H1 (cell line): ENCODE results near the gene STK32A. TPM values are rescaled to one million over a fixed set of nuclear protein-coding genes. Genes with fewer than 3 reads are reported as not detected.

Source experiments
- CTCF ChIA-PET: fragments of 300-600 bp; sonication (Branson Sonifier 250); formaldehyde crosslinking; loops from one replicate; lab custom pipeline; 2021; ENCODE audit not compliant: partially characterized antibody; lab: Charles Lee
- POLR2A ChIA-PET: fragments of 300-600 bp; sonication (Branson Sonifier 250); formaldehyde crosslinking; loops from one replicate; lab custom pipeline; 2021; ENCODE audit warnings: inconsistent platforms; ENCODE audit not compliant: partially characterized antibody; lab: Charles Lee
- DNase-seq, 2 experiments: peaks; one replicate each; pipeline versions ENCODE4 v3.0.0 to v3.0.0-alpha.2; 2010 to 2022; ENCODE audit warnings: low spot score in 2 of 2, low read depth in 1 of 2, mixed read lengths in 1 of 2
- FAIRE-seq: peaks from 2 replicates; lab custom pipeline; 2011; peaks lifted over from hg19 to GRCh38; lab: Jason Lieb, UNC
- H2AFZ ChIP-seq: 2 replicates; pipeline ENCODE4 v1.8.1; 2012; ENCODE audit warnings: low read length, inconsistent platforms
- H2AK5ac ChIP-seq: 2 replicates; pipeline ENCODE4 v1.6.1; 2013; ENCODE audit warnings: low read depth, low read length
- H2BK120ac ChIP-seq: replicated peaks from 2 replicates; pipeline ENCODE3; 2013; ENCODE audit warnings: low read depth, low read length, inconsistent platforms
- H2BK12ac ChIP-seq: 2 replicates; pipeline ENCODE4 v1.6.1; 2013; ENCODE audit warnings: low read depth, low read length
- H2BK15ac ChIP-seq: 2 replicates; pipeline ENCODE4 v1.6.1; 2013; ENCODE audit warnings: low read length
- H2BK20ac ChIP-seq: 2 replicates; pipeline ENCODE4 v1.6.1; 2013; ENCODE audit warnings: low read length
- H2BK5ac ChIP-seq: 2 replicates; pipeline ENCODE4 v1.6.1; 2013; ENCODE audit warnings: low read depth, low read length
- H3K14ac ChIP-seq: 2 replicates; pipeline ENCODE4 v1.6.1; 2013; ENCODE audit warnings: inconsistent platforms; ENCODE audit not compliant: insufficient read length
- H3K18ac ChIP-seq: 2 replicates; pipeline ENCODE4 v1.6.1; 2013; ENCODE audit warnings: low read length; ENCODE audit errors: extremely low read depth
- H3K23ac ChIP-seq: 2 replicates; pipeline ENCODE4 v1.6.1; 2013; ENCODE audit warnings: inconsistent platforms; ENCODE audit not compliant: insufficient read length
- H3K23me2 ChIP-seq: 2 replicates; pipeline ENCODE4 v1.6.1; 2013; ENCODE audit warnings: low read depth, low read length
- H3K27ac ChIP-seq: 2 replicates; pipeline ENCODE4 v1.6.1; 2011; ENCODE audit warnings: low read depth, low read length, inconsistent platforms
- H3K27me3 ChIP-seq, 4 experiments: replicated peaks in 1 of 4; 1 replicate in 1 of 4; 2 replicates in 3 of 4; pipeline versions ENCODE4 v1.6.1 to v1.8.1; 2011 to 2013; ENCODE audit warnings: low read length in 3 of 4, mild to moderate bottlenecking in 3 of 4, inconsistent platforms in 2 of 4, mixed read lengths in 2 of 4, moderate library complexity in 1 of 4; ENCODE audit not compliant: control insufficient read depth in 3 of 4, insufficient read depth in 3 of 4; ENCODE audit errors: extremely low read depth in 1 of 4
- H3K36me3 ChIP-seq, 4 experiments: 2 replicates each; pipeline versions ENCODE4 v1.6.1 to v1.8.1; 2011 to 2013; ENCODE audit warnings: mild to moderate bottlenecking in 4 of 4, low read length in 3 of 4, moderate library complexity in 2 of 4, control low read depth in 1 of 4, inconsistent platforms in 1 of 4; ENCODE audit not compliant: insufficient read depth in 4 of 4, control insufficient read depth in 2 of 4
- H3K4ac ChIP-seq: replicated peaks from 2 replicates; pipeline ENCODE3; 2013; ENCODE audit warnings: low read length, low read depth, mixed read lengths, inconsistent platforms; ENCODE audit not compliant: insufficient read length
- H3K4me1 ChIP-seq, 4 experiments: replicated peaks in 1 of 4; 1 replicate in 1 of 4; 2 replicates in 3 of 4; pipeline versions ENCODE4 v1.6.1 to v1.8.1; 2011 to 2013; ENCODE audit warnings: low read length in 3 of 4, inconsistent platforms in 2 of 4, mixed read lengths in 1 of 4; ENCODE audit not compliant: insufficient read depth in 4 of 4, control insufficient read depth in 3 of 4
- H3K4me2 ChIP-seq, 2 experiments: 2 replicates each; pipeline versions ENCODE4 v1.6.1 to v1.8.1; 2011 to 2013; ENCODE audit warnings: low read depth in 2 of 2, low read length in 2 of 2, control low read depth in 1 of 2, inconsistent platforms in 1 of 2, mild to moderate bottlenecking in 1 of 2; ENCODE audit not compliant: insufficient read depth in 1 of 2
- H3K4me3 ChIP-seq, 4 experiments: fragments of 200-600, 300-600 bp in 1 of 4; sonication (generic), shearing (Covaris generic), sonication (Bioruptor Twin) in 1 of 4; 2 replicates each; pipeline versions ENCODE4 v1.5.1 to v1.8.1; 2011 to 2016; ENCODE audit warnings: low read length in 4 of 4, low read depth in 3 of 4, control low read depth in 2 of 4, inconsistent platforms in 2 of 4, mild to moderate bottlenecking in 2 of 4, mixed read lengths in 1 of 4, moderate library complexity in 1 of 4; ENCODE audit not compliant: insufficient read depth in 2 of 4; ENCODE audit errors: extremely low read depth in 1 of 4
- H3K56ac ChIP-seq: replicated peaks from 2 replicates; pipeline ENCODE3; 2013; ENCODE audit warnings: low read depth, mild to moderate bottlenecking, mixed read lengths, low read length, inconsistent platforms; ENCODE audit not compliant: insufficient read length
- H3K79me1 ChIP-seq: 2 replicates; pipeline ENCODE4 v1.6.1; 2013; ENCODE audit warnings: low read depth, low read length, control low read depth
- H3K79me2 ChIP-seq, 2 experiments: 2 replicates each; pipeline versions ENCODE4 v1.6.1 to v1.8.1; 2012 to 2013; ENCODE audit warnings: low read length in 2 of 2, mild to moderate bottlenecking in 2 of 2, inconsistent platforms in 1 of 2; ENCODE audit not compliant: insufficient read depth in 2 of 2, control insufficient read depth in 1 of 2
- H3K9ac ChIP-seq, 4 experiments: replicated peaks in 1 of 4; 1 replicate in 1 of 4; 2 replicates in 3 of 4; pipeline versions ENCODE4 v1.6.1 to v1.8.1; 2011 to 2013; ENCODE audit warnings: low read depth in 3 of 4, low read length in 3 of 4, control low read depth in 2 of 4, mild to moderate bottlenecking in 2 of 4, moderate library complexity in 2 of 4, inconsistent platforms in 1 of 4; ENCODE audit errors: extremely low read depth in 1 of 4
- H3K9me3 ChIP-seq, 2 experiments: 2 replicates each; pipeline versions ENCODE4 v1.6.1 to v1.8.1; 2012 to 2013; ENCODE audit warnings: mild to moderate bottlenecking in 2 of 2, moderate library complexity in 2 of 2, control low read depth in 1 of 2, inconsistent platforms in 1 of 2, low read depth in 1 of 2, low read length in 1 of 2, mixed read lengths in 1 of 2; ENCODE audit not compliant: insufficient read depth in 2 of 2
- H4K20me1 ChIP-seq, 2 experiments: replicated peaks in 1 of 2; 2 replicates each; pipeline versions ENCODE3 to v1.8.1; 2011 to 2013; ENCODE audit warnings: inconsistent platforms in 2 of 2, low read length in 2 of 2, mild to moderate bottlenecking in 1 of 2; ENCODE audit not compliant: insufficient read depth in 2 of 2, control insufficient read depth in 1 of 2
- H4K5ac ChIP-seq: 2 replicates; pipeline ENCODE4 v1.6.1; 2013; ENCODE audit warnings: low read length, low read depth, mixed read lengths, inconsistent platforms; ENCODE audit not compliant: insufficient read length
- H4K8ac ChIP-seq: 2 replicates; pipeline ENCODE4 v1.8.0; 2013; ENCODE audit warnings: mild to moderate bottlenecking, moderate library complexity, low read length, inconsistent platforms; ENCODE audit not compliant: insufficient read depth; ENCODE audit errors: extremely low read depth
- H4K91ac ChIP-seq: replicated peaks from 2 replicates; pipeline ENCODE3; 2013; ENCODE audit warnings: low read length, mixed read lengths, inconsistent platforms; ENCODE audit not compliant: insufficient read length
- BACH1 ChIP-seq: IDR thresholded peaks from 2 replicates; pipeline ENCODE4 v1.6.1; 2012; ENCODE audit warnings: low read length, improper control_type of control experiment
- BCL11A ChIP-seq, 2 experiments: IDR thresholded peaks; one replicate each; pipeline ENCODE4 v1.6.1; 2011; ENCODE audit warnings: low read depth in 2 of 2, low read length in 2 of 2, mild to moderate bottlenecking in 2 of 2
- MAFK ChIP-seq: IDR thresholded peaks from 2 replicates; pipeline ENCODE4 v1.6.1; 2012; ENCODE audit warnings: low read depth, mild to moderate bottlenecking, improper control_type of control experiment, low read length
- POLR2A ChIP-seq, 2 experiments: IDR thresholded peaks; 1 replicate in 1 of 2; 2 replicates in 1 of 2; pipeline ENCODE4 v1.6.1; 2011; ENCODE audit warnings: low read depth in 2 of 2, low read length in 2 of 2, mild to moderate bottlenecking in 2 of 2; ENCODE audit errors: control extremely low read depth in 1 of 2
- SIN3A ChIP-seq, 2 experiments: IDR thresholded peaks in 1 of 2; conservative IDR thresholded peaks in 1 of 2; 2 replicates each; pipeline ENCODE4 v1.6.1; 2011 to 2012; ENCODE audit warnings: low read length in 2 of 2, improper control_type of control experiment in 1 of 2, low read depth in 1 of 2, mild to moderate bottlenecking in 1 of 2
- SIX5 ChIP-seq: IDR thresholded peaks from 2 replicates; pipeline ENCODE4 v1.6.1; 2011; ENCODE audit warnings: mild to moderate bottlenecking, low read depth, low read length
- SRF ChIP-seq: IDR thresholded peaks from 2 replicates; pipeline ENCODE4 v1.6.1; 2011; ENCODE audit warnings: mild to moderate bottlenecking, low read depth, low read length, moderate library complexity
- WGBS, 2 experiments: shearing (Covaris generic) in 1 of 2; methylation state at CpG; one replicate each; pipeline versions ENCODE4 v1.1.6 to v1.1.7; 2013 to 2015; ENCODE audit warnings: low lambda C conversion rate in 2 of 2, mixed read lengths in 2 of 2, inconsistent platforms in 1 of 2, low coverage in 1 of 2, missing lambda C conversion rate in 1 of 2; ENCODE audit not compliant: insufficient replicate concordance in 2 of 2, insufficient coverage in 1 of 2, insufficient read length in 1 of 2; ENCODE audit errors: extremely low coverage in 1 of 2, missing lambda C conversion rate in 1 of 2; 5-methylcytosine and 5-hydroxymethylcytosine counted together
- long read RNA-seq, 2 experiments: library from RNA in 1 of 2; library from capped mRNA in 1 of 2; stranded (forward); transcript quantifications; one replicate each; pipeline ENCODE4 v2.0.0, GENCODE V29; 2021; ENCODE audit warnings: inconsistent platforms in 1 of 2
- polyA minus RNA-seq, 3 experiments: library from RNA; depleted of rRNA, polyadenylated mRNA; stranded (reverse); fragments of >200 nt; gene quantifications; 1 replicate in 2 of 3; 2 replicates in 1 of 3; pipeline ENCODE4 v1.2.3, GENCODE V29; 2011
- polyA plus RNA-seq, 7 experiments: library from polyadenylated mRNA; depleted of rRNA in 3 of 7; stranded (reverse) in 5 of 7; unstranded in 2 of 7; fragments of >200 nt in 5 of 7; fragments of 200-250 nt in 2 of 7; gene quantifications; 1 replicate in 5 of 7; 2 replicates in 1 of 7; 4 replicates in 1 of 7; pipeline versions ENCODE4 v1.2.1 to v1.2.3, GENCODE V29; 2011 to 2013; ENCODE audit warnings: missing spikeins in 2 of 7, mixed read lengths in 2 of 7
- total RNA-seq: library from RNA; stranded (reverse); fragmentation: NEBNext Ultra II Directional; extraction: Animal tissue kit (Norgen Biotek cat#: 25700); gene quantifications from 2 replicates; pipeline ENCODE4 v1.2.1, GENCODE V29; 2021
- TF ChIP-seq, protein P1 (sequence below): IDR thresholded peaks from 2 replicates; pipeline ENCODE4 v1.6.1; 2012; ENCODE audit warnings: inconsistent platforms

STK32A gene
- total RNA-seq: 1.5 and 2.5 TPM in 2 replicates
- polyA plus RNA-seq (2011; rRNA removed): 0.52 and 1.3 TPM in 2 replicates
- 0.81 TPM for polyA plus RNA-seq (2011; cell fraction: cytosol; rRNA removed)
- polyA plus RNA-seq (2011; cell fraction: nucleus; rRNA removed): 1.5 TPM
- 0.99 to 1.7 TPM (median 1.4 TPM) in 4 replicates for polyA plus RNA-seq (2012, experiment 1 of 2)
- polyA plus RNA-seq (2012, experiment 2 of 2): 0.07 TPM
- 0.93 TPM for polyA plus RNA-seq (2013, experiment 1 of 2)
- polyA plus RNA-seq (2013, experiment 2 of 2): 1.3 TPM
- 3.5 and 6.0 TPM in 2 replicates for polyA minus RNA-seq (2011; rRNA and poly(A)+ RNA removed)
- polyA minus RNA-seq (2011; cell fraction: cytosol; rRNA and poly(A)+ RNA removed): 2.4 TPM
- 11.8 TPM for polyA minus RNA-seq (2011; cell fraction: nucleus; rRNA and poly(A)+ RNA removed)
- long read RNA-seq, experiment 1, partial matches to known transcripts: 1 of 1 reads
- long read RNA-seq, experiment 1, other reads (novel, unspliced or antisense): 0 of 1 reads
- long read RNA-seq, experiment 2, partial matches to known transcripts: 0 of 1 reads
- long read RNA-seq, experiment 2, other reads (novel, unspliced or antisense): 0 of 1 reads

DNA sequence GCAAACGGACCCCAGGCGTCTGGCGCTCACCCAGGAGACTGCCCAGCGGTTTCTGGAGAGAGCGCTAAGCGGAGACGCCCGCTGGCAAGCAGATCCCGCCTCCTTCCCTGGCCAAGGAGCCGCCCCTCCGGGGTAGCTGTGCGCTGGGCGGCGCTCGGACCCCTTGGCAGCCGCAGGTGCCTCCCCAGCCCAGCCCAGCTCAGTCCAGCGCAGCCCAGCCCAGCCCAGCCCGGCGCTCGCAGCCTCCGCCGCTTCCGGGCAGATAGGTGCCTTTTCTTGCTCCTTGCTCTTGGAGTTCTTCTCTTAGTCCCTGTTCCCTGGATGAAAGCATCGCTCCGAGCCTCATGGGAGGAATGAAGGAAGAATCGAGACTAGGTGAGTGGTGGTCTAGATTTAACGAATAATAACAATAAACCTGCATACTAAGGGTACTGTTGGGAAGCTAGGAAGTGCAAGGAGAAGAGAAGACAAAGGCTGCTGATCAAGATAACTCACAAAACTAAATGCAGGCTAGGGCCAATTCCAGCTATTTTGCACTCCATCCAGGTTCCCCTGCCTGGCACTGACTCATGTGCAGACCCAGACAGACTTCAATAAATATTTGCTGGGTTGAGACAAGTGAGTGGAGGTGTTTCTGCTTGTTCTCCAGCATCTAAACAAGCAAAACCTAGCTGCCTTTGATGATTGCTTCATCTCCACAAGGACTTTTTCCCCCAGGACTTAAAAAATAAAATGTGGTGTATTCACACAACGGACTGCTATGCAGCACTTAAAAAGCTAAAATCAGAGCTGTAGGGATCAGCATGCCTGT lies at the start of gene STK32A:
Gene STK32A (plus strand): TSS at position 202 of the 811 bp plus-strand sequence. CDS start 4,609 bp downstream, outside the sequence.
- Histone ChIP-seq H4K8ac (peak within 1 kb of the TSS; percentile 75; the same call in 1 of the 2 replicates), H3K27ac (no peak within 1 kb of the TSS), H3K9ac (peak within 1 kb of the TSS in 2 of 4 experiments; percentile 52 to 91; a peak in 4 of 7 replicates), H2BK15ac (no peak within 1 kb of the TSS), H2BK20ac (no peak within 1 kb of the TSS), H3K4me1 (peaks cover 0 to 3% (median 0%) of the 10 kb centered on the region in 4 experiments; a peak in 2 of 7 replicates), H2AFZ (peak within 1 kb of the TSS; percentile 91), H3K56ac (no peak within 1 kb of the TSS), H3K27me3 (peaks cover 2 to 26% (median 5%) of the 10 kb centered on the region in 4 experiments), H3K18ac (peak within 1 kb of the TSS; percentile 42; the same call in 1 of the 2 replicates), H2BK120ac (peak within 1 kb of the TSS; percentile 48), H3K4ac (no peak within 1 kb of the TSS), H3K36me3 (no peaks in the 10 kb centered on the region), H3K14ac (peak within 1 kb of the TSS; percentile 21), H3K79me2 (no peaks in the 10 kb centered on the region), H4K20me1 (no peaks in the 10 kb centered on the region), H2BK12ac (no peak within 1 kb of the TSS; the same call in none of the 2 replicates), H3K79me1 (no peaks in the 10 kb centered on the region), H3K23ac (no peak within 1 kb of the TSS), H3K9me3 (no peaks in the 10 kb centered on the region), H3K23me2 (peaks cover 3% of the 10 kb centered on the region; the same call in 1 of the 2 replicates), H4K91ac (no peak within 1 kb of the TSS), H3K4me2 (peak within 1 kb of the TSS; percentile 83 to 95), H2AK5ac (no peak within 1 kb of the TSS), H2BK5ac (no peak within 1 kb of the TSS), H3K4me3 (peak within 1 kb of the TSS; percentile 60 to 76 (median 68)), H4K5ac (no peak within 1 kb of the TSS)
- ChIA-PET POLR2A (interaction anchor here (0.7 kb wide), 1 partner anchor 131 kb away, joined by 3 read pairs; no protein-coding TSS in a partner anchor), CTCF (interaction anchor here (0.8 to 2.1 kb wide), 9 partner anchors 11 to 158 kb away, joined by 3 to 11 read pairs (median 4); no protein-coding TSS in a partner anchor)
- DNase-seq: peak; percentile 59 to 88
- FAIRE-seq: peak; percentile 58
- 7% methylated on average over 28 of the region's 28 CpGs; no CpG with 5 or more reads in 1 of the 2 experiments for whole genome bisulfite sequencing, 2 experiments
- no peak for TF ChIP-seq SIX5
- no peak for TF ChIP-seq MAFK
- TF ChIP-seq BACH1: no peak
- no peak for TF ChIP-seq SRF
- TF ChIP-seq, protein P1, sequence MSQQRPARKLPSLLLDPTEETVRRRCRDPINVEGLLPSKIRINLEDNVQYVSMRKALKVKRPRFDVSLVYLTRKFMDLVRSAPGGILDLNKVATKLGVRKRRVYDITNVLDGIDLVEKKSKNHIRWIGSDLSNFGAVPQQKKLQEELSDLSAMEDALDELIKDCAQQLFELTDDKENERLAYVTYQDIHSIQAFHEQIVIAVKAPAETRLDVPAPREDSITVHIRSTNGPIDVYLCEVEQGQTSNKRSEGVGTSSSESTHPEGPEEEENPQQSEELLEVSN: no peak
- TF ChIP-seq POLR2A (IDR thresholded peaks at IDR 0.05; ENCODE audit: control extremely low read depth in 1 of 2, low read depth in 2 of 2, low read length in 2 of 2): peak; percentile 44 to 69
- TF ChIP-seq BCL11A (IDR thresholded peaks at IDR 0.05; ENCODE audit: low read depth in 2 of 2, low read length in 2 of 2): no peak
- 0 out of 4 replicates have a peak, but pooled peaks of 1 of the 2 experiments have one; percentile 17 for TF ChIP-seq SIN3A (conservative IDR thresholded peaks at IDR 0.05 in 1 of 2, IDR thresholded peaks at IDR 0.05 in 1 of 2; ENCODE audit: low read depth in 1 of 2, low read length in 2 of 2)
